Medulla oblongata (tissue), 1 donor: ENCODE measurements around the gene STAP2.
A peak's percentile ranks its signal among the peaks of the same experiment; 100 is the strongest.

Experiments
- DNase-seq: peaks from one replicate; pipeline ENCODE4 v3.0.0-alpha.2; 2015; ENCODE audit errors: extremely low spot score

The STAP2 gene, protein sequence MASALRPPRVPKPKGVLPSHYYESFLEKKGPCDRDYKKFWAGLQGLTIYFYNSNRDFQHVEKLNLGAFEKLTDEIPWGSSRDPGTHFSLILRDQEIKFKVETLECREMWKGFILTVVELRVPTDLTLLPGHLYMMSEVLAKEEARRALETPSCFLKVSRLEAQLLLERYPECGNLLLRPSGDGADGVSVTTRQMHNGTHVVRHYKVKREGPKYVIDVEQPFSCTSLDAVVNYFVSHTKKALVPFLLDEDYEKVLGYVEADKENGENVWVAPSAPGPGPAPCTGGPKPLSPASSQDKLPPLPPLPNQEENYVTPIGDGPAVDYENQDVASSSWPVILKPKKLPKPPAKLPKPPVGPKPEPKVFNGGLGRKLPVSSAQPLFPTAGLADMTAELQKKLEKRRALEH

DNA sequence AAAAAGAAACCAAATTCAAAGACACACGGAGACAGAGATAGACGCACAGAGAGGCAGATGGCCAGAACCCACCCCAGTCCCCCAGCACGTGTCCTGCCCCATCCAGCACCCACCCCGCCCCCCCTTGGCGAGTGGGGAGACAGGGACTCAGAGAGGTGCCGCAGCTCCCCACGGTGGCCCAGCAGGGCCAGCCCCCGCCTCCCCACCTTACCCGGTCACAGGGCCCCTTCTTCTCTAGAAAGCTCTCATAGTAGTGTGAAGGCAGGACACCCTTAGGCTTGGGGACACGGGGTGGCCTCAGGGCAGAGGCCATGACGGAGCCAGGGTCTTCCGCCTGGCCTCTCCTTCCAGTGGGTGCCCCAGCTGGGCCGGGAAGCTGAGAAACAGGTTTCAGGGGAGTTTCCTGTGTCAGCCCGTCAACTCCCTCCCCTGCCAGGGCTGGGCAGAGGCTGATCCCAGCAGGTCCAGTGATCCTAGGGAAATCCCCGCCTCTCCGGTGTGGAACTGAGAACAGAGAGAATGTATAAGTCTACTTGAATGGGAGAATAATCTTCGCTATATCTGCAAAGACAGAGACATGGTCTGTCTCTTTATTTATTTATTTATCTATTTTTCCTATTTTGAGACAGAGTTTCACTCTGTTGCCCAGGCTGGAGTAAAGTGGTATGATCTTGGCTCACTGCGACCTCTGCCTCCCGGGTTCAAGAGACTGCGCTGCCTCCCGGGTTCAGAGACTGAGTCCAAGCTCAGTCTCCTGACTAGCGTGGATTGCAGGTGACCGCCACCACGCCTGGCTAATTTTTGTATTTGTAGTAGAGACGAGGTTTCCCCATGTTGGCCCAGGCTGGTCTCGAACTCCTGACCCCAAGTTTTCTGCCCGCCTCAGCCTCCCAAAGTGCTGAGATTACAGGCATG is at the start of gene STAP2:
Gene STAP2, minus strand, starts transcription at position 387 of the 915 bp plus-strand sequence. Its CDS starts 74 bp downstream, at position 313.
- DNase-seq, result no peak

DNA sequence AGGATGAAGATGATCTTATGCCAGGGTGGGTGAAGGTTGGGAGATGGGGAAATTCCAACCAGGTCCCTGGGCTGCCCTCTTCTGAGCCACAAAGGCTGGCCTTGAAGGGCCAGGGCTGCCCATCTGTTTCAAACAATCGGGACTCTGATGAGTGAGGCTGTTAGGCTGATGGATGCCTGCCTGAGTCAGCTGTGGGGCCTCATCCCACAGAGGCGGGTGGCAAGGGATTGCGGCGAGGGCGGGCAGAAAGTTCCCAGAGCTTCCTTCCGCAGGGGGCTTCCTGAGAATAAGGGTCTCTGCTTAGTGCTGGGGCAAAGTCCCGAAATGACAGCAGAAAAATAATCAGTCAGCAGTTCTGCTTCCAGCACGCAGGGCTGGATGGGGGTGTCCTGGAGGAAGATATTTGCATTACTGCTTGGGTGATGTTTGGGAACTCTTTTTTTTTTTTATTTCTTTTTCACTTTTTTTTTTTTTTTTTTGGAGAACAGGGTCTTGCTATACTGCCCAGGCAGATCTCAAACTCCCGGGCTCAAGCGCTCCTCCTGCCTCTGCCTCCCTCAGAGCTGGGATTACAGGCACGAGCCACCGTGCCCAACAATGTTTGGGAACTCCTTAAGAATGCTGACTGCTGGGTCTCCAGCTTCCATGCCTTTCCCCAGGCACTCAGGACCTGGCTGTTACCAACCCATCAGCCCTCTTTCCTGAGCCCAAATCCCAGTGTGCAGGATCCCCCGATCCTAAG is 47.6 kb upstream of the STAP2 start:
- DNase-seq, result peak; percentile 90

DNA sequence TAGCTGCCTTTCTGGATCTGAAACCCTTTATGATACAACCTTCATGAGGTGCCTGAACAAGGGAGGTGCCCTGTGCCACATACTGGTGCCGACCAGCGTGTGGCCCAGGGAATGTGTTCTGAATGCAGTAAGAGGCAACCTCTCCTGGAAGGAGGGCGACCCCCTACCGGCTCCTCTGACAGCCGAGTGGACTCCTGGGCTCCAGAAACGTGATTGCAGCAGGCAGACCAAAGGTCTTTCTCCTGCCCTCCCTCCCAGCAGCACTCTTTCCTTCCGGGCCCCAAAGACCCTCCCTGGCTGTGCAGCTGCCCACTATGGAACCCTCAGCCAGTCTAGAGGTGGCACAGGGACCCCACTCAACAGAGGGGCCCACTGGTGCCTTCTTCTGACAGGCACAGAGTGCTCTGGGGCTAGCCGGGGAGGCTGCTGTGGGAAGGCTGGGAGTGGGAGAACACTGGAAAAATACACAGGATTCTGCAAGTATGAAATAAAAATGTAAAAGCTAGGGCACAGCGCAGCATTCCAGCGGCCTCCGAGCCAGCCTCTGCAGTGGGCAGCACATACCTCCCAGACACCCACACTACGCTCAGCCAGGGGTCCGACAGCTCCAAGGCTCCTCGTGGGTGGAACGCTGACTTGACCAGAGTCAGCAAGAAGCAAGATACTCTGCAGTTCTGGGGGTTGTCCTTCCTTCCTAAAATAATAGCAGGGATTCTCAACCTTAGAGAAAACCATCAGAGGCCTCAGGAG is 46.8 kb upstream of the STAP2 start:
- DNase-seq, result no peak

DNA sequence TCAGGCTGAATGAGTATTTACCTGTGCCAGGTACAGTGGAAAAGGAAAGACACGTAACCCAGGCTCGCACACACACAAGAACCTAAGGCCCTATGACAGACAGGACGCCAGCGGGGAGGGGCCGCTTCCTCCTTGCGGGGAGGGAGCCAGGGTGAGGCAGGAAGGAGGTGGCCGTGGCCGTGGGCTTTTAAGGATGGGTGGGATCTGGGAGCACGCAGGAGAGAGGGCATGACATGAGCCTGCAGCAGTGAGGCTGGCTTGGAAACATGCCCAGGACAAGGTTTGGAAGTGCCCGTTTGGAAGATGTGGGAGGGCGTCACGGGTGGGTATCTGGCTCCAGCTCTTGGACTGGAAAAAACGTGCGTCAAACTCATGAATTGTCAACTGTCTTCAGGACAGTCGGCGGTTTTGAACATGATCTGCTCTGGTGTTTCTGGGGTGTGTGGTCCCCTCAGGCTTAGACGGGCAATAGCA is 41.7 kb upstream of the STAP2 start:
- DNase-seq, result no peak

DNA sequence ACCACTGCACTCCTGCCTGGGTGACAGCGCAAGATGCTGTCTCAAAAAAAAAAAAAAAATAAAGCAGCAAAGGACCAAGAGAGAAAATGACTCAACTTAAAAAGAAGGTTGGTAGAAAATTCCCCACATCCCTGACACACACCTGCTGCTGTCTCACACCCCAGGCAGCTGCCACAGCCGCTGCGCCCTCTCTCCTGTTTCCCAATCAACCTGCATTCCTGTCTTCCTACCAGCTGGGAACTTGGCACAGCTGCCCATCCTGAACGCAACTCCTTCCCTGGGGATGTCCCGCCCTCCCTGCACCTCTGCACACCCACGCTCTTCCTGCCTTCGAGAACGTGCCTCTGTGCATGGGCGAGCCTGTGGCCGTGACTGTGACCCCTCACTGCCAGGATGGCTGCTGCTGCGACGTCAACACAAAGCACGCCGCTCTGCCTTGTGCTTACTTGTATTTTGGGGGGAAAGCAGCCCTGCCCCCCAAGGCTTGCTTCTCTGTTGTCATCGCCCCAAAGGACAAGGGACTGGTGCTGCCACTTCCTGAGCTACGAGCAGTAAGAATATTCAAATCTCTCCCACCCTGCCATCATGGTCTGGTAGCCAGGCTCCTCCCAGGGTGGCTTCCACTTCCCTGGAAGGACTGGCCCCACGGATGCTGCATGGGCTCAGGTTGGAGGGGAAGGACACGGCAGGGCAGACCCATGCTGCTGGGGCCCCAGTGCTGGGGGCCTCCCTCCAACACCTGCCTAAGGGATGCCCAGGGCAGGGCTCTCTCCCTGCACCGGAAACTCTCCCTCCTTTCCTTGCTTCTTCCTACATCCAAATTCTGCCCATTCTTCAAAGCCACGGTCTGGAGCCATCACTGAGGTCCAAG is 41.0 kb upstream of the STAP2 start:
- DNase-seq, result no peak

DNA sequence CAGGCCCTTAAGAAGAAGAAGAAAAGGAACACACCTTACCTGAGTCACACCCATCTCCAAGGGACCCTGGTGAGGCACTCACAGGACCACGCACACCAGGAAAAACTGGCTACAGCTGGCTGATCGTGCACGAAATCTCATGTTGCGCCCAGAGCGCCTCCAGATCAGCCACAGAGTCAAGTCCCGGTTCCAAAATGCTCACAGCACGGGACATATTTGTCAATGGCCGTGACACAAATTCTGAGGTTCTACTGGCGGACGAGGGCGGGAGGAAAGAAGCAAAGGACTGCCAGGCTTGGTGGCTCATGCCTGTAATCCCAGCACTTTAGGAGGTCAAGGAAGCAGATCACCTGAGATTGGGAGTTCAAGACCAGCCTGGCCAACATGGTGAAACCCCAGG is 40.3 kb upstream of the STAP2 start:
- no peak for DNase-seq

DNA sequence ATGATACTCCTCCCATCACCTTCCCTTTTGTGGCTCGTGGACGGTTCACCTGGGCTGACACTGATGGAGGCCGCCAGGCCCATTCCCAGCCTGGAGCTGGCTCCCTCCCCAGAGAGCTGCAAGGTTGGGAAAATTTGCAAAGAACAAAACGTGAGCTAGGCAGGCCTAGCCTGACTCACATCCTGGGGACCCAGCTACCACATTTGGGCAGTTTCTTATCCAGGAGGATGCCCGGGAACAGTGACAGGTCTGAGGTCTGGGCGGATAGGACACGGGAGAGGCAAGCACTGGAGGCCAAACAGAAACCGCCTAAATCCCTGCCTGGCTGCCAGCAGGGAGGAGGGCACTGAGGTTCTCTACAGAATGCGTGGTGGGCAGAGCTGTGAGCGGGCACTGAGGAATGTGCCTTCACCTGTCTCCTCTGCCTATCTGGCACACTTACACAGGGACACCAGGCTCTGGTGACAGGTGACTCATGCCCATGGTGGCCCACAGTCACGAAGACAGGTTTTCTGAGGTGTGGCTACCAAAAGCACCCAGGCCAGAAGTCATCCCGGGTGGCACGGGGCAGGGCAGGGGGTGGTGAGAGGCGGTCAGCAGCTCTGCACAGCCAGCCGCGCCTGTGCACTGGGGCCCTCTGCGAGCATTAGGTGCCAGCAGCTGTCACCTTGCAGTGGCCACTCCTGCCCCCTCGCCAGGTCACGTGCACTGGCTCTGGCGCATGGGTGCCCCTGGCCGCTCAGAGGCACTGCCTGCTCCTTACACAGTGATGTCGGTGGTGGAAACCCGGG is 38.6 kb upstream of the STAP2 start:
- no peak for DNase-seq

DNA sequence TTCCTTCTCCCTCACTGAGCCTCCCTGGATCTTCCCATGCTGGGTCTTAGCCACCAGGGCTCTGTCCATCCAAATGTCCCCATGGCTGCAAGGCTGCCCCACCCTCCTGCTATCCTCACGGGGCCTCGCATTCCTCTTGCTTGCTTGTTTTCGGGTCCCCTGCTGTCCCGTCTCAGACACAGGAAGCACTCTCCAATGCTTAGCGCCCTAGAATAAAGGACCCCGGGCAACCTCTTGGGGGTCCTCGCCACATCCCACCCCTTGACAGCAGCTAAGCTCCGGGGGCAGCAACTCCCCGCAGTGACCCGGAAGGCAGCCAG is 38.0 kb upstream of the STAP2 start:
- DNase-seq, result no peak

DNA sequence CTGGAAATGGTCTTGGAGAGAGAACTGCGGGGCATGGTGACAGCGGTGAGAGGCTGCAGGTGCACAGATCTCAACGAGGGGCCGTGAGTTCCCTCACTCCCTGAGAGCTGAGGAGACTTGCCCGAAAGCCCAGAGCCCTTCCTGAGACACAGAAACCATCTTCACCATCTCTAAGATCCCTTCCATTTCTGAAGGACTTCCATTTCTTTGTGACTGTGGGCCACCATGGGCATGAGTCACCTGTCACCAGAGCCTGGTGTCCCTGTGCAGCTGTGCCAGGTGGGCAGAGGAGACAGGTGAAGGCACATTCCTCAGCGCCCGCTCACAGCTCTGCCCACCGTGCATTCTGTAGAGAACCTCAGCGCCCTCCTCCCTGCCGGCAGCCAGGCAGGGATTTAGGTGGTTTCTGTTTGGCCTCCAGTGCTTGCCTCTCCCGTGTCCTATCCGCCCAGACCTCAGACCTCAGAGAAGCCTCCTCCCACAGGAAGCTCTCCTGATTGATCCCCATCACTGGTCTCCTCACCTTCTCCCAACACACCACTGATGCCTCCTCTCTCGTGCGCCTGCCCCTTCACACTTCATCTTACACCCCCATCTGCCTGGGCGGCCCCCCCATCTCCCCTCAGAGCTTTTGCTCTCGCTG is 37.5 kb upstream of the STAP2 start:
- no peak for DNase-seq

DNA sequence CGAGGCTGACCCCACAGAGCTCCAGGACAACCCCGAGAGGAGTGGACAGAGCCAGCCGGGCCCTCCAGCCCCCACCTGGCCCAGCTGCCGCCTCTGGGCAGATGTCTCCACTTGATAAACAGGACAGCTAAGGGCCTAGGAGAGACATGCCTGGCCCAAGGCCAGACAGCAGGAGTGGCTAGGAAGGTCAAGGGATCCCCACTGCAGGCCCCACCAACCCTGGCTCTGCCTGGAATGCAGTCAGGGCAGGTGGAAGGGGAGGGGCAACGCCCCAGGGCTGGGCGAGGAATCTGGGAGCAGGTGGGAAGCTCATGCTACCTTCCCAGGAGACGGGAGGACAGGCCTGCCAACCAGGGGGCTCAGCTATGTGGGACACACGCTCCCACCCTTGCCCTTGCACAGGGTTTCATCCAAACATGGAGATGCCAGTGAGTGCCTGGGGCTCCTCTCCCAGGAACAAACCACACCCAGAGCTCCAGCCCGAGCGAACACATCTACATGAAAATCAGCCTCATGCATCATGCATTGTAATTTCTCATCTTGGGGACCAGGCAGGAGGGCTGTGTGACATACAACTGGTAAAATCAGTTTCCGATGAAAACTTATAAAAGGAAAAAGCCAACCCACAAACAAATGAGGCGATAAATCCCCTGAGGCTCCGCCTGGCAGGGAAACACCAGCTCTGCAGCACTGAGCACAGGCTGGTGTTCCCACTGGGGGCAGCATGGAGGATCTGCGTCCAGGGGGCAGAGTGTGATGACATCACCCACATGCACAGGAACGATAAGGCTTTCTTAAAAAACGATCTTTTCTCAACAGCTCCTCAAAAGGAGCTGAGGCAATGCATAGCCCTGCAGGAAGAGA is 36.8 kb upstream of the STAP2 start:
- DNase-seq, result no peak

DNA sequence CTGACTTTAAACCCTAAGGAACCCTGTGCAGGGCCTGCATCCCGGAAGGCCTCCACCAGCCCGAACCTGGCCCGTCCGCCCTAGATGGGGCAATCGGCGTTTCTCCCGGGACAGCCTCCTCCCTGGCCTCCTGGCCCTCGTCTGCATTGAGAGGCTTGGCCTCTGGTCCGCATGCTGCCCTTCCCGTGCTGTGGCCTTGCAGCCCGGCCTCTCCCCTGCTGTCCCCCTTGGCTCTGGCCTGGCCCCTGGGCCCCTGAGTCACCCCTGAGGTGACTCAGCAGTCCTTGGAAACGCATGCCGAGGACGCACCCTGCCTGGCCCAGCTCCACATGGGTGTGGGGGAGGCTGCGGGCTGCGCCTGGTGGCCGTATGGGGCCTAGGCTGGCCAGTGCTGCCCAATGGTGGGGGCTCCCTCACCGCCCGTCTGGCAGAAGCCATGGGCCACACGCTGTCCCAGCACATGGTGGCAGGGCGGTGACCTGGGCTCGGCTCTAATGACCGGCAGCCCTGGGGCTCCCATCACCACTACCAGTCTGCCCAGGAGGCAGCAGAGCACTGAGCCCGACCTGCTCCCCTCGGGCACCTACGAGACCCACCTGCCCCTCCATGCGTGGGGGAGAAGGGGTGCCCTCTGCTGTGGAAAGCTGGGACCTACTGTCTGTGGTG is 36.0 kb upstream of the STAP2 start:
- DNase-seq, result no peak

DNA sequence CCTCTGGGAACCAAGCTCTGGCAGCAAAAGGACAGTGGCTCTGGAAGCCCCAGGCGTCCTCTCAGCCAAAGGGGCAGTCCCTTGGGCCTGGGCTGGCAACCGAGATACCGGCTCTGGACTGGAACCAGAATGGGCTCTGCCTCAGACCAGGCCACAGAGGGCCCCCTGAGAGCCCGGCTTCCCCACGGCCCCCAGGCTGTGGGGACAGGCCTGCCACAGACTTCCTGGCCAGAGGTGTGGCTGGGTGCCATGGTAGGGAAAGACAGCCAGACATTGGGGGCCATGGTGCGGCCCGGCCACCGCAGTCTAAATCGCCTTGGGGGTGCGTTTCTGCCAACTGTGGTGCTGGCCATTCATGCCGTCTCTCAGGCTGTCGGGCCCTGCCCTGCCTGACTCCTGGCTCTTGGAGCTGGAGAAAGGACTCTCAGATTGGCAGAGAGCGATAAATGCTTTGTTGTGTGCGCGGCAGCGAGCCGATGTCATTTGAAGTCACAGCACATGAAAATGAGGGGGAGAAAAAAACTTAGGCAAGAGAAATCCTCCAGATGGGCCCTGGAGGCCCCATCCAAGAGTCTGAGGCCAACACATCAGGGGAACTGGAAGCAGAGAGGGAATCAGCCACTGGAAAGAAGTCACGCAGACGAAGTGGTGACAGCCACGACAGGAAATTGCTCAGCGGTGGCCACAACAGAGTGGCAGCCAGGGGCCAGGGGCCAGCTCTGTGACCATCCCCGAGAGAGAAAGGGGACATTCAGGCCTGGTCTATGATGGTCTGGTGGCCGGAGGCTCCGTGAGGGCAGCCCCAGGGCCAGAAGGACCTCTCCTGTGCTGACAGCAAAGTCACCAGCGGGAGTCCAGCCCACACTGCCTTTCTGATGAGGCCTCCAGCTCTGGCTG is 35.2 kb upstream of the STAP2 start:
- DNase-seq, result peak; percentile 89

DNA sequence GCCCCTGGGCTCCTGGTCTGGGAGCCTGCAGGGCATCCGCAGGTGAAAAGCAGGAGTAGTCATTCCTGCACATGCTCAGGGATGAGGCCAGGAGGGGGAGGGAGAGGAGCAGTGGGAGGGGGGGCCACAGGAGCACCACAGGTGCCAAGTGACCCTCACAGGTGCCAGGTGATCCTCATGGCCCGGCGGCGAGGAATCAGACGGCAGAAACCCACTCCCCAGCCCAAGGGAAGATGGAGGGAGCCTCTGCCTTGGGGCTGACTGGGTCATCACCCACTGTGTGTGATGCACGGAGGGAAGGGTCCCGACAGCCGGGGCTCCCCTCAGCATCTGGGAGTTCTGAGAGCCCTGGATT is 34.4 kb upstream of the STAP2 start:
- DNase-seq, result no peak

DNA sequence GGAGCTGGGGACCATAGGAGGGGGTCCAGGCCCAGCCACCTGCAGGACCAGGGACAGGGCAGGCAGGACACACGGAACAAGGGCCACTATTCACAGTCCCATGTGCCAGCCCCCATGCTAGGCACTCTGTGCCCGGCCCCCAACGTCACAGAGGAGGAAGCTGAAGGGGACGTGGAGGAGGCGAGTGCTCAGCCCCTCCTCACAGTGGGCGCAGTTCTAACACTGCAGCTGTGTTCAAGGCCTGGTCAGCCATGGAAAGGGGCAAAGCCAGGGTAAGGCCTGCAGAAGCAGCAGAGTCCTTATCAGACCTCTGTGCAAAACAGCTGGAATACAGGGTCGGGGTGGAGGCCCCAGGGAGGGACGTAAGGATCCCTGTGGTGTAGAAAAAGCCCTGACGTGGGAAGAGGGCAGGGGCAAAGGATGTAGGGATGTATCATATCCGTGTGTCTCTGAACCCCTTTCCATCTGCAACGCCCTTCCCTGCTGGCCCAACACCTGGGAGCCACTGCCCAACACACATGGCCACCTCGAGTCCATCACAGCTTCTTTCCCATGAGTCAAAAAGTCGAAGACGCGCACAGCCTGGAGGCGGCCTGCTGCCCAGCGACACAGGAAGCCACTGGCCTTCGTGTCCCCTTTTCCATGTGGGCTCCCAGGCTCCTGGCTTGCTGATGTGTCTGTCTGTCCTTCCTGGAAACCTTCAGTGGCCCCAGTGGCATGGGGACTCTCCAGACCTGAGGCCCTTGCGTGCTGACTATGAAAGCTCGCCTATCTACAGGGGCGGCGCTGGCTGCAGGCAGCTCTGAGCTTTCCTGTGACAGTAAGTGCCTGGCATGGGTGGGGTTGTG is 33.8 kb upstream of the STAP2 start:
- no peak for DNase-seq

DNA sequence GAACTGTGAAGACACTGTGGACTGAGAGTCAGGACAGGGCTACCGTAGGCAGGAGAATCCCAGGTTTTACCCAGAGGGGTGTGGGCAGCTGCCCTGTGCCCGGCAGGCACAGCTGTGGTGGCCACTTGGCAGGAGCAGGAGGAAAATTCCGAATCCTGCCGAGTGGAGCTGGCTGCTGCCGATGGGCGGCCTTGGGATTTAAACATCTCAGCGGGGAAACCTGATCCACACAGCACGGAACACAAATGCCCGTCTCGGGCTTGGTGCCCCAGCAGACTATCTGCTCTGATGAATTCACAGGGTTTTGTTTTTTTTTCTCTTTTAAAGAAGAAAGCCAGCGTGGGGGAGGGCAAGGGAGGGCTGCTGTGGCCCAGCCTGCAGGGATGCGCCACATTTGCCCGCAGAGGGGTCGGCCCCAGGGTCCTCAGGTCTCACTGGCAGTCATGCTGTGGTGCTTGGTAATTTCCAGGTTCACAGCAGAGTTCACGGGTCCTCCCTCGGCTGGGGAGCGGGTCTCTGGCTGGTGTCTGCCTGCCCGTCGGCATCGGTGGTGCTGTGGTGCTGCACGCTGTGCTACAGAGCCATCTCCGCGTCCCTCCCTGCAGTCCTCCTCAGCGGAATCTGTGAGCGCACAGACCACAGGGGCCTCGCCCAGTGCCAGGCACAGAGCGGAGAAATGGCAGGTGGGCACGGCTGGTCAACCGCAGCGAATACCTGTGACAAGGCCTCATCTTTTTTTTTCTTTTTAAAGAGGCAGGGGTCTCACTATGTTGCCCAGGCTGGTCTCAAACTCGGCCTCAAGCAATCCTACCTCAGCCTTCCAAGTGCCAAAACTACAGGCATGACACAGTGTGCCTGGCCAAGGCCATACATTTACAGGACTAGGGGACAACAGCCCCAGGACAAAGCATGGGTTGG is 32.9 kb upstream of the STAP2 start:
- no peak for DNase-seq
